Central memory CD8-positive, alpha-beta T cell (primary cell): ENCODE results near the gene RGS6.

Source experiments
- ATAC-seq: fragments of 150-1000 bp; cut with Tn5 transposase; replicated peaks from 2 replicates; pipeline ENCODE4 v1.10.0; 2022; ENCODE audit warnings: mild to moderate bottlenecking, moderate FRiP score, moderate number of reproducible peaks; ENCODE audit not compliant: poor library complexity, severe bottlenecking; ENCODE audit errors: extremely low read depth
- DNase-seq, 2 donors: peaks; one replicate each; pipeline ENCODE4 v3.0.0; 2021; ENCODE audit warnings: low spot score in 2 of 2
- H3K27ac Mint-ChIP-seq: one replicate; pipeline ENCODE4 v1.8.0; 2022; ENCODE audit warnings: low read depth, mild to moderate bottlenecking, moderate library complexity, mixed read lengths
- H3K27me3 Mint-ChIP-seq: one replicate; pipeline ENCODE4 v1.8.0; 2022; ENCODE audit warnings: mixed read lengths
- H3K36me3 Mint-ChIP-seq: one replicate; pipeline ENCODE4 v1.8.0; 2022; ENCODE audit warnings: mild to moderate bottlenecking, moderate library complexity, mixed read lengths; ENCODE audit not compliant: insufficient read depth
- H3K4me1 Mint-ChIP-seq: one replicate; pipeline ENCODE4 v1.8.0; 2022; ENCODE audit warnings: mixed read lengths
- H3K4me3 Mint-ChIP-seq: one replicate; pipeline ENCODE4 v1.8.0; 2022; ENCODE audit warnings: mild to moderate bottlenecking, moderate library complexity, mixed read lengths
- H3K9me3 Mint-ChIP-seq: one replicate; pipeline ENCODE4 v1.8.0; 2022; ENCODE audit warnings: mixed read lengths

The RGS6 gene

DNA sequence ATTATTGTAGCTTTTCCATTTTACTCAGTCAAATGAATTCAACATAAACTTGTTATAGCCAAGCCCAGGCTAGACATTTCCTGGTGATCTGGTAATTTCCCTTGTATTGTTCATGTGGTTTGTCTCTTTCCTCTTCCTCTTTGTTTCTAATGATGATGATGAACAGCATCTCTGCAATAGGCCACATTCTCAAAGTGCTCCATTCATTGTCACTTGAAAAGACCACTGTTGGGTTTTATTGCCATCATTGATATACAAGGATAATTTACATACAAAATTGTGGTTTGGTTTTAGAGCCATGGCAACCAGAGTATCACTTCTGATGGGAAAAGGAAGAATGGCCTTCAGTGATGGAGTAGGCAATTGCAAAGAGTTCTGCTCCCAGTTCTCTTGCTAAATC lies 379.3 kb downstream of the RGS6 start:
- H3K4me3 Mint-ChIP-seq, result no peak overlapping the region

DNA sequence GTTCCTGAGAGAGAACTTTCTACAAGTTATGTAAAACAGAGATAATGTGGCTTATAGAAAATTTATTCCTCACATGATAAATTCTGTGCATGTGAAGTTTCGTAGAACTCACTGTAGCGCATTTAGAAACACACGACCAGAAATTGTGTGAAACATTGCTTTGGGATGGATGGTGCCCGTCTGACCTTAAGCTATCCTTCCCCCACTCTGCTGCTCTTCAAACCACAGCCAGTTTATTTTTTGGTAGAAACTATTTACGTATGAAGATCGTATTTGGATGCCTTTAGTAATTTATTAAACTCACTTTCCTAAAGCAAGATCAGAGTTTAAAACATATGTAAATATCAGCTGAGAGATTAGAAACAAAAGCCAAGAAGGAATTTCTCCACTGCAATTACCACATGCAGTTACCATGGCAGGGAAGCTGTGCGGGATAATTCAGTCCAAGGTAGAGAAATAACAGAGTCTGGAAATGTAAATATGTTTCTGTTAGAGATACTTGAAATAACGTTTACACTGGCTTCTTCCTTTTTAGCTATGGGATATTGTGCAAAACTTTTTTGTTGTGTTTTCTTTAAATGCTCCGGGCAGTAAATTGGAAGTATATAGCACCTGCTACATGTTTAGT lies 382.7 kb downstream of the RGS6 start:
- no peaks in the 10 kb centered on the region for H3K36me3 Mint-ChIP-seq
- DNase-seq, result no peak
- no peak overlapping the region for H3K27ac Mint-ChIP-seq
- H3K9me3 Mint-ChIP-seq, result no peaks in the 10 kb centered on the region
- H3K27me3 Mint-ChIP-seq, result peaks cover 60% of the 10 kb centered on the region
- no peak overlapping the region for H3K4me3 Mint-ChIP-seq
- H3K4me1 Mint-ChIP-seq, result no peaks in the 10 kb centered on the region
- no peak for ATAC-seq

More for the DNA sequence above, 379.3 kb downstream of the RGS6 start:
- Mint-ChIP-seq H3K4me1 (no peaks in the 10 kb centered on the region), H3K9me3 (no peaks in the 10 kb centered on the region), H3K27ac (no peak overlapping the region), H3K27me3 (peaks cover 42% of the 10 kb centered on the region), H3K36me3 (no peaks in the 10 kb centered on the region)
- DNase-seq, result no peak
- no peak for ATAC-seq

DNA sequence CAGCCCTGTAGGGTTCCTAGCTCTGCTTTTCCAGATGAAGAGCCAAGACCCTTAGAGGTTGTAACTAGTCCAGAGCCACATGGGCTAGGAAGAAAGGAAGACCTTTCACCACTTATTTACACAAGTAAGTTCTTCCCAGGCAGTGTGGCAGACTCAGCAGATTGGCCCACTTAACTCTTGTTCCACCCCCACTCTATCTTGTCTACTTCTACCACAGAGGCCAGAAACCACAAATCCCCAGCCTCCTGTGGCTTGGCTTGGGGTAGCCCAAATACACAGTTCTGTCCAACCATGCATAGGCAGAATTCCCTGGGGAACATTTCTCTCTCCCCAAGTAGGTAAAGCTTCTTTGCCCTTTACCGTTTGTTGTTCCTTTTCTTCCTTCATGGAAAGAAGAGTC lies 383.5 kb downstream of the RGS6 start:
- H3K27ac Mint-ChIP-seq, result no peak overlapping the region
- no peaks in the 10 kb centered on the region for H3K9me3 Mint-ChIP-seq
- no peak for ATAC-seq
- DNase-seq, result no peak
- H3K4me1 Mint-ChIP-seq, result no peaks in the 10 kb centered on the region
- no peaks in the 10 kb centered on the region for H3K36me3 Mint-ChIP-seq
- H3K27me3 Mint-ChIP-seq, result peaks cover 56% of the 10 kb centered on the region
- no peak overlapping the region for H3K4me3 Mint-ChIP-seq

DNA sequence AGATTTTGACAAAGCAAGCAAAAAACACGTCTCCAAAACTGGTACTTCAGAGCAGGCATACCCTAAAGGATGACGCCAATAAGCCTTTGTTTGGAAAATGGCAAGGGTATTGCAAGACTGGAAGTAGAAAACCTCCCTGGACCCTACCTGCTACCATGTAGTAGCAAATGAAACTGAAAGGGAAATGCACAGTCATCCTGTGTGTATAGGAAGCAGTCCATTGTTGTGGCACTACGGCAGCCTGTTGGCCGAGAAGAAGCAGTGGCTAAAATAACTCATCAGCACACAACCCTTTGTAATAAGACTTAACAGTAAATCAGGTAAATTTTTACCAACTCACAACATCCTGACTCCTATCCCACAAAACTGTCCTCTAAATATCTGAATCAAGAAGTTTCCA lies 386.4 kb downstream of the RGS6 start:
- no peaks in the 10 kb centered on the region for H3K9me3 Mint-ChIP-seq
- no peak overlapping the region for H3K27ac Mint-ChIP-seq
- H3K36me3 Mint-ChIP-seq, result no peaks in the 10 kb centered on the region
- ATAC-seq (no peak), DNase-seq (no peak)
- no peaks in the 10 kb centered on the region for H3K4me1 Mint-ChIP-seq
- peaks cover 35% of the 10 kb centered on the region for H3K27me3 Mint-ChIP-seq
- no peak overlapping the region for H3K4me3 Mint-ChIP-seq

GRCh38 chr14:72332046-72332445 lies 399.8 kb downstream of the RGS6 start:
- Mint-ChIP-seq H3K9me3 (no peaks in the 10 kb centered on the region), H3K4me3 (no peak overlapping the region), H3K27ac (no peak overlapping the region), H3K4me1 (no peaks in the 10 kb centered on the region), H3K36me3 (no peaks in the 10 kb centered on the region), H3K27me3 (peaks cover 74% of the 10 kb centered on the region)
- no peak for ATAC-seq
- DNase-seq, result no peak

GRCh38 chr14:72332871-72333270 lies 400.6 kb downstream of the RGS6 start:
- H3K4me3 Mint-ChIP-seq, result no peak overlapping the region
- H3K27me3 Mint-ChIP-seq, result peaks cover 81% of the 10 kb centered on the region
- no peaks in the 10 kb centered on the region for H3K4me1 Mint-ChIP-seq
- DNase-seq (no peak), ATAC-seq (no peak)
- no peak overlapping the region for H3K27ac Mint-ChIP-seq
- no peaks in the 10 kb centered on the region for H3K36me3 Mint-ChIP-seq
- H3K9me3 Mint-ChIP-seq, result no peaks in the 10 kb centered on the region

GRCh38 chr14:72333357-72333756 lies 401.1 kb downstream of the RGS6 start:
- Mint-ChIP-seq H3K9me3 (no peaks in the 10 kb centered on the region), H3K4me1 (no peaks in the 10 kb centered on the region), H3K27ac (no peak overlapping the region), H3K27me3 (peaks cover 81% of the 10 kb centered on the region), H3K36me3 (no peaks in the 10 kb centered on the region), H3K4me3 (no peak overlapping the region)
- ATAC-seq (no peak), DNase-seq (no peak)

DNA sequence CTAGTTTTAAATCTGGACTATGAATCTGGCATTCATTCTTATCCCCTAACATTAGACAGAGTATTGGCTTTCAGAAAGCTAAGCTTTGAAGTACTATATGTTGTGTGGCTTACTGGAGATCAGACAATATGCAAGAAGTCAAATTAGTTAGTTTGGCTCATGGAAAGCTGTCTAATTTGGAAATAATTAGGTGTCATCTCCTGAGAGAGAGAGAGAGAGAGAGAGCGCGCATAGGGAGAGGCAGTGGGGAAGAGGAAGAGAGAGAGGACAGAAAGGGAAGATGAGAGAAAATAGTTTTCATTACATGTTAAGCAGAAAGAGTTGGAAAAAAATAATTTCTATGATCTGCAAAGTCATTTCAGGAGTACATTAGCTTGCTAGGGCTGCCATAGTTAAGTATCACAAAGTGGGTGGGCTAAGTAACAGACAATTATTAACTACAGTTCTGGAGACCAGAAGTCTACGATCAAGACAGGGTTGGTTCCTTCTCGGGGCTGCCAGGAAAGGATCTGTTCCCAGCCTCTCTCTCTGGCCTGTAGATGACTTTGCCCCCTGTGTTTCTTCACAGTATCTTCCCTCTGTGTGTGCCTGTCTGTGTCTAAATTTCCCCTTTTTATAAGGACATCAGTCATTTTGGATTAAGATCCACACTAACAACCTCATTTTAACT lies 404.2 kb downstream of the RGS6 start:
- no peak overlapping the region for H3K27ac Mint-ChIP-seq
- ATAC-seq, result no peak
- peaks cover 87% of the 10 kb centered on the region for H3K27me3 Mint-ChIP-seq
- no peaks in the 10 kb centered on the region for H3K4me1 Mint-ChIP-seq
- no peak overlapping the region for H3K4me3 Mint-ChIP-seq
- no peaks in the 10 kb centered on the region for H3K9me3 Mint-ChIP-seq
- H3K36me3 Mint-ChIP-seq, result no peaks in the 10 kb centered on the region
- no peak for DNase-seq

DNA sequence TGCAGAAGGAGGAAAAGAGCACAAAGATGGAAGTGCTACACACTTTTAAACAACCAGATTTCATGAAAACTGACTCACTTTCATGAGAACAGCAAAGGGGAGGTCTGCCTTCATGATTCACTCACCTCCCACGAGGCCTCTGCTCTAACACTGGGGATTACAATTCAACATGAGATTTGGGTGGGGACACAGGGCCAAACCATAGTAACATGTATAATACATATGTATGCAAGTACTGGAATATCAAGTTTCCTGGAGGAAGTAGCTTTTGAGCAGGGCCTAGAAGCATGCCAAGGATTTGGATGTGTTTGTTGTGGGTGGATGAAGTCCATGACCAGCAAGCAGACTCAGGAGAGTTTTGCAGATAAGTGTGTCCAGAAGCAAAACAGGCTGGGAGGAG lies 409.0 kb downstream of the RGS6 start:
- ATAC-seq, result no peak
- H3K9me3 Mint-ChIP-seq, result no peaks in the 10 kb centered on the region
- H3K4me3 Mint-ChIP-seq, result no peak overlapping the region
- no peak for DNase-seq
- peaks cover 48% of the 10 kb centered on the region for H3K27me3 Mint-ChIP-seq
- H3K36me3 Mint-ChIP-seq, result no peaks in the 10 kb centered on the region
- no peak overlapping the region for H3K27ac Mint-ChIP-seq
- H3K4me1 Mint-ChIP-seq, result no peaks in the 10 kb centered on the region

DNA sequence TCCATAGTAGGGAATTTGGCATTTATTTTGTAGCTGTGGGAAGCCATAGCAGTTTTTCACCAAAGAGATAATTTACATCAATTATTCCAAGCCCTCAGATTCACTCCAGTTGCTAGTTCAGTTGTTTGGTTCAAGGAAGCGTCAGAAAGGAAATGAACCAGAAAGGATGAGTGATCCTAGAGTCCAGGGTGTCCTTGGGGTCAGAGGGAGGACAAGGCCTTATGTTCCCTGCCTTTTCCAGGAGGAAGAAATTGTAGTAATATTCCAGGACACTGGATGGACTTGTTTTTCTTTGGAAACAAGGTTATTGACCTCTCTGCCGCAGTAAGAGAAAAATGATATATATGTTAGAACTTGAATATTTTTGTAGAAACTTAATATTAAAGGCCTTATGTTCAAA lies 409.5 kb downstream of the RGS6 start:
- DNase-seq (no peak), ATAC-seq (no peak)
- no peak overlapping the region for H3K27ac Mint-ChIP-seq
- no peak overlapping the region for H3K4me3 Mint-ChIP-seq
- H3K36me3 Mint-ChIP-seq, result no peaks in the 10 kb centered on the region
- H3K9me3 Mint-ChIP-seq, result no peaks in the 10 kb centered on the region
- peaks cover 43% of the 10 kb centered on the region for H3K27me3 Mint-ChIP-seq
- no peaks in the 10 kb centered on the region for H3K4me1 Mint-ChIP-seq

DNA sequence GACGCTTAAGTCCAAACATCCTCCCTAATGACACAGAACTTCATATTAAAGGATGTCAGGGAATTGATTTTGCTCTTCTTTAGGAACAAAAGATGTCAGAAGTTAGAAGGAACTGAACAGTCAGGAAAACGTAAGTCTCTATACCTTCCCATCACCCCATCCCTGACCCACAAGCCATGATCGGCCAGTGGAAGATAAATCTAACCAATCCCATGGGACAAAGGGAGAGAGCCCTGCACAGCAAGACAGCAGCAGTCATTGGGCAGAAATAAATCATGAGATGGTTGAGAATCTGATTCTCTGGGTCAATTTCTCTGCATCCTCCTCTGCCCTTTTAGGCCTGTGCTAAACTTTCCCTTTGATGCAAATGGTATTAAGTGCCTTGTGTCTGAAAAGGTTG lies 414.9 kb downstream of the RGS6 start:
- no peaks in the 10 kb centered on the region for H3K36me3 Mint-ChIP-seq
- H3K4me1 Mint-ChIP-seq, result no peaks in the 10 kb centered on the region
- ATAC-seq (no peak), DNase-seq (no peak)
- H3K9me3 Mint-ChIP-seq, result no peaks in the 10 kb centered on the region
- no peak overlapping the region for H3K27ac Mint-ChIP-seq
- H3K4me3 Mint-ChIP-seq, result no peak overlapping the region
- peaks cover 27% of the 10 kb centered on the region for H3K27me3 Mint-ChIP-seq

GRCh38 chr14:72350215-72350614 lies 418.0 kb downstream of the RGS6 start:
- Mint-ChIP-seq H3K27me3 (peaks cover 41% of the 10 kb centered on the region), H3K9me3 (no peaks in the 10 kb centered on the region), H3K4me1 (no peaks in the 10 kb centered on the region), H3K27ac (no peak overlapping the region), H3K36me3 (no peaks in the 10 kb centered on the region), H3K4me3 (no peak overlapping the region)
- ATAC-seq, result no peak
- DNase-seq, result no peak

- Mint-ChIP-seq H3K36me3 (no peaks in the 10 kb centered on the region), H3K27ac (no peak overlapping the region), H3K9me3 (no peaks in the 10 kb centered on the region), H3K27me3 (peaks cover 59% of the 10 kb centered on the region), H3K4me3 (no peak overlapping the region), H3K4me1 (no peaks in the 10 kb centered on the region)
- no peak for DNase-seq
- ATAC-seq, result no peak
Measured at GRCh38 chr14:72352012-72352411, 419.8 kb downstream of the RGS6 start.
